K562 (cell line): Measurements from ENCODE around the gene IL4R.

Source experiments
- BRF1 ChIP-seq: IDR thresholded peaks from 3 replicates; pipeline ENCODE4 v1.6.1; 2011; ENCODE audit warnings: borderline replicate concordance, mild to moderate bottlenecking; ENCODE audit not compliant: insufficient read length; ENCODE audit errors: extremely low read depth
- FOXK2 ChIP-seq, 2 experiments: fragments of 450-650 bp; IDR thresholded peaks in 1 of 2; conservative IDR thresholded peaks in 1 of 2; 2 replicates each; pipeline ENCODE4 v1.6.1; 2016; ENCODE audit warnings: low read depth in 2 of 2, mild to moderate bottlenecking in 1 of 2
- NFIC ChIP-seq: fragments of 450-650 bp; IDR thresholded peaks from 2 replicates; pipeline ENCODE4 v1.6.1; 2017; ENCODE audit warnings: mild to moderate bottlenecking, inconsistent platforms
- SP1 ChIP-seq: sonication (generic); formaldehyde crosslinking; IDR thresholded peaks from 2 replicates; pipeline ENCODE4 v1.8.1; 2022; ENCODE audit warnings: mild to moderate bottlenecking, missing genetic modification reagents
- TCF7 ChIP-seq: sonication (generic); IDR thresholded peaks from 2 replicates; pipeline ENCODE4 v1.6.1; 2016; ENCODE audit warnings: antibody characterized with exemption, borderline replicate concordance
- ZNF282 ChIP-seq: sonication (generic); formaldehyde crosslinking; IDR thresholded peaks from 2 replicates; pipeline ENCODE4 v1.8.1; 2023; ENCODE audit warnings: missing genetic modification reagents
- TF ChIP-seq, protein P1 (sequence below): sonication (generic); formaldehyde crosslinking; IDR thresholded peaks from 2 replicates; pipeline ENCODE4 v1.8.0; 2022; ENCODE audit warnings: mild to moderate bottlenecking, low read depth, missing genetic modification reagents
- TF ChIP-seq, protein P2 (sequence below), 3 experiments: IDR thresholded peaks in 2 of 3; conservative IDR thresholded peaks in 1 of 3; 2 replicates each; pipeline ENCODE4 v1.5.1; 2011 to 2012; ENCODE audit warnings: low read length in 3 of 3, mild to moderate bottlenecking in 3 of 3, control low read depth in 2 of 3, improper control_type of control experiment in 1 of 3, inconsistent platforms in 1 of 3, low read depth in 1 of 3, mixed read lengths in 1 of 3, moderate library complexity in 1 of 3; ENCODE audit not compliant: insufficient read depth in 2 of 3
- TF ChIP-seq, protein P3 (sequence below): sonication (generic); formaldehyde crosslinking; IDR thresholded peaks from 2 replicates; pipeline ENCODE4 v1.8.0; 2022; ENCODE audit warnings: mild to moderate bottlenecking, missing genetic modification reagents

DNA sequence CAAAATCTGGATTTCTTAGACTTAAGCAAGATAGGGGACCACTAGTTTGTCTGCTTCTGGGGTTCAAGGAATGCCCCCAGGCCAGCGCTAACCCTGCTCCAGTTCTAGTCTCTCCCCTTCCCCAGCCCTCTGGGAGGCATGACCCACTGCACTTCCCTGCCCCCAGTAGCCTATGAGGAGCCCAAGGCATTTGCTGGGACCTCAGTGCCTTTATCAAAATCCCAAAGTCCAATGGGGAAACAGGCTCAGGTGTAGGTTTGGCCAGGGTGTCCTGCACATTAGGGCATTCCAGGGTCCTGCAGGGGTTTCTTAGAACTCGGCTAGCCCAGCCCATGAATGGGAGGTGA is 1.2 kb downstream of the IL4R start:
- no peak for TF ChIP-seq SP1 (CRISPR knock-in tag)
- no peak for TF ChIP-seq TCF7
- TF ChIP-seq, protein P1, sequence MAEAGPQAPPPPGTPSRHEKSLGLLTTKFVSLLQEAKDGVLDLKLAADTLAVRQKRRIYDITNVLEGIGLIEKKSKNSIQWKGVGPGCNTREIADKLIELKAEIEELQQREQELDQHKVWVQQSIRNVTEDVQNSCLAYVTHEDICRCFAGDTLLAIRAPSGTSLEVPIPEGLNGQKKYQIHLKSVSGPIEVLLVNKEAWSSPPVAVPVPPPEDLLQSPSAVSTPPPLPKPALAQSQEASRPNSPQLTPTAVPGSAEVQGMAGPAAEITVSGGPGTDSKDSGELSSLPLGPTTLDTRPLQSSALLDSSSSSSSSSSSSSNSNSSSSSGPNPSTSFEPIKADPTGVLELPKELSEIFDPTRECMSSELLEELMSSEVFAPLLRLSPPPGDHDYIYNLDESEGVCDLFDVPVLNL: no peak
- TF ChIP-seq, protein P2, sequence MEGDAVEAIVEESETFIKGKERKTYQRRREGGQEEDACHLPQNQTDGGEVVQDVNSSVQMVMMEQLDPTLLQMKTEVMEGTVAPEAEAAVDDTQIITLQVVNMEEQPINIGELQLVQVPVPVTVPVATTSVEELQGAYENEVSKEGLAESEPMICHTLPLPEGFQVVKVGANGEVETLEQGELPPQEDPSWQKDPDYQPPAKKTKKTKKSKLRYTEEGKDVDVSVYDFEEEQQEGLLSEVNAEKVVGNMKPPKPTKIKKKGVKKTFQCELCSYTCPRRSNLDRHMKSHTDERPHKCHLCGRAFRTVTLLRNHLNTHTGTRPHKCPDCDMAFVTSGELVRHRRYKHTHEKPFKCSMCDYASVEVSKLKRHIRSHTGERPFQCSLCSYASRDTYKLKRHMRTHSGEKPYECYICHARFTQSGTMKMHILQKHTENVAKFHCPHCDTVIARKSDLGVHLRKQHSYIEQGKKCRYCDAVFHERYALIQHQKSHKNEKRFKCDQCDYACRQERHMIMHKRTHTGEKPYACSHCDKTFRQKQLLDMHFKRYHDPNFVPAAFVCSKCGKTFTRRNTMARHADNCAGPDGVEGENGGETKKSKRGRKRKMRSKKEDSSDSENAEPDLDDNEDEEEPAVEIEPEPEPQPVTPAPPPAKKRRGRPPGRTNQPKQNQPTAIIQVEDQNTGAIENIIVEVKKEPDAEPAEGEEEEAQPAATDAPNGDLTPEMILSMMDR (IDR thresholded peaks at IDR 0.05 in 2 of 3, conservative IDR thresholded peaks at IDR 0.05 in 1 of 3; ENCODE audit: insufficient read depth in 2 of 3, low read depth in 1 of 3, low read length in 3 of 3): no peak
- TF ChIP-seq FOXK2 (conservative IDR thresholded peaks at IDR 0.05 in 1 of 2, IDR thresholded peaks at IDR 0.05 in 1 of 2; ENCODE audit: low read depth in 2 of 2): no peak
- TF ChIP-seq, protein P3, sequence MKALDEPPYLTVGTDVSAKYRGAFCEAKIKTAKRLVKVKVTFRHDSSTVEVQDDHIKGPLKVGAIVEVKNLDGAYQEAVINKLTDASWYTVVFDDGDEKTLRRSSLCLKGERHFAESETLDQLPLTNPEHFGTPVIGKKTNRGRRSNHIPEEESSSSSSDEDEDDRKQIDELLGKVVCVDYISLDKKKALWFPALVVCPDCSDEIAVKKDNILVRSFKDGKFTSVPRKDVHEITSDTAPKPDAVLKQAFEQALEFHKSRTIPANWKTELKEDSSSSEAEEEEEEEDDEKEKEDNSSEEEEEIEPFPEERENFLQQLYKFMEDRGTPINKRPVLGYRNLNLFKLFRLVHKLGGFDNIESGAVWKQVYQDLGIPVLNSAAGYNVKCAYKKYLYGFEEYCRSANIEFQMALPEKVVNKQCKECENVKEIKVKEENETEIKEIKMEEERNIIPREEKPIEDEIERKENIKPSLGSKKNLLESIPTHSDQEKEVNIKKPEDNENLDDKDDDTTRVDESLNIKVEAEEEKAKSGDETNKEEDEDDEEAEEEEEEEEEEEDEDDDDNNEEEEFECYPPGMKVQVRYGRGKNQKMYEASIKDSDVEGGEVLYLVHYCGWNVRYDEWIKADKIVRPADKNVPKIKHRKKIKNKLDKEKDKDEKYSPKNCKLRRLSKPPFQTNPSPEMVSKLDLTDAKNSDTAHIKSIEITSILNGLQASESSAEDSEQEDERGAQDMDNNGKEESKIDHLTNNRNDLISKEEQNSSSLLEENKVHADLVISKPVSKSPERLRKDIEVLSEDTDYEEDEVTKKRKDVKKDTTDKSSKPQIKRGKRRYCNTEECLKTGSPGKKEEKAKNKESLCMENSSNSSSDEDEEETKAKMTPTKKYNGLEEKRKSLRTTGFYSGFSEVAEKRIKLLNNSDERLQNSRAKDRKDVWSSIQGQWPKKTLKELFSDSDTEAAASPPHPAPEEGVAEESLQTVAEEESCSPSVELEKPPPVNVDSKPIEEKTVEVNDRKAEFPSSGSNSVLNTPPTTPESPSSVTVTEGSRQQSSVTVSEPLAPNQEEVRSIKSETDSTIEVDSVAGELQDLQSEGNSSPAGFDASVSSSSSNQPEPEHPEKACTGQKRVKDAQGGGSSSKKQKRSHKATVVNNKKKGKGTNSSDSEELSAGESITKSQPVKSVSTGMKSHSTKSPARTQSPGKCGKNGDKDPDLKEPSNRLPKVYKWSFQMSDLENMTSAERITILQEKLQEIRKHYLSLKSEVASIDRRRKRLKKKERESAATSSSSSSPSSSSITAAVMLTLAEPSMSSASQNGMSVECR: no peak
- TF ChIP-seq ZNF282: no peak
- TF ChIP-seq NFIC: no peak
- no peak for TF ChIP-seq BRF1
